Karpas-422 (cell line): ENCODE results near the gene PNPLA1. TPM values are rescaled to one million over a fixed set of nuclear protein-coding genes. Genes with fewer than 3 reads are reported as not detected.

Experiments used
- DNase-seq: peaks from one replicate; pipeline ENCODE4 v3.0.0-alpha.2; 2015
- H2AFZ ChIP-seq: fragments of 200-600 bp; sonication (generic); 2 replicates; pipeline ENCODE4 v1.6.1; 2014; ENCODE audit warnings: antibody characterized with exemption, low read length, mixed read lengths
- H3K27ac ChIP-seq: fragments of 200-600 bp; sonication (generic); 2 replicates; pipeline ENCODE4 v1.5.1; 2014; ENCODE audit warnings: mild to moderate bottlenecking, low read length, moderate library complexity
- H3K27me3 ChIP-seq: fragments of 200-600 bp; sonication (generic); 2 replicates; pipeline ENCODE4 v1.6.1; 2014; ENCODE audit warnings: low read length, mixed read lengths
- H3K36me3 ChIP-seq: fragments of 200-600 bp; sonication (generic); 2 replicates; pipeline ENCODE4 v1.6.1; 2014; ENCODE audit warnings: low read length, mixed read lengths; ENCODE audit not compliant: insufficient read depth
- H3K4me1 ChIP-seq: fragments of 200-600 bp; sonication (generic); 2 replicates; pipeline ENCODE4 v1.6.1; 2014; ENCODE audit warnings: mild to moderate bottlenecking, low read length, mixed read lengths
- H3K4me2 ChIP-seq: fragments of 200-600 bp; sonication (generic); 2 replicates; pipeline ENCODE4 v1.6.1; 2014; ENCODE audit warnings: low read length, low read depth, mild to moderate bottlenecking; ENCODE audit not compliant: poor library complexity, severe bottlenecking
- H3K4me3 ChIP-seq: fragments of 200-600 bp; sonication (generic); 2 replicates; pipeline ENCODE4 v1.5.1; 2014; ENCODE audit warnings: mild to moderate bottlenecking, antibody characterized with exemption, low read length, mixed read lengths
- H3K79me2 ChIP-seq: fragments of 200-600 bp; sonication (generic); 2 replicates; pipeline ENCODE4 v1.6.1; 2014; ENCODE audit warnings: mild to moderate bottlenecking, low read length, mixed read lengths
- H3K9ac ChIP-seq: fragments of 200-600 bp; sonication (generic); 2 replicates; pipeline ENCODE4 v1.6.0; 2014; ENCODE audit warnings: low read length
- H3K9me2 ChIP-seq: fragments of 200-600 bp; sonication (generic), shearing (Covaris generic); replicated peaks from 2 replicates; pipeline ENCODE4 v1.6.0; 2014; ENCODE audit warnings: mild to moderate bottlenecking, low read length, moderate library complexity; ENCODE audit not compliant: insufficient read depth
- H3K9me3 ChIP-seq: fragments of 300-700, 200-600 bp; sonication (generic); 2 replicates; pipeline ENCODE4 v1.6.1; 2014; ENCODE audit warnings: low read length, mixed read lengths
- H4K20me1 ChIP-seq: fragments of 200-600 bp; sonication (generic); 2 replicates; pipeline ENCODE4 v1.6.1; 2014; ENCODE audit warnings: mild to moderate bottlenecking, antibody characterized with exemption, low read length, low read depth; ENCODE audit not compliant: insufficient read depth
- total RNA-seq: library from RNA; depleted of rRNA; stranded (reverse); fragments of >200 nt; shearing (Covaris generic); gene quantifications from 2 replicates; pipeline ENCODE4 v1.2.3, GENCODE V29; 2014; ENCODE audit warnings: low replicate concordance

Gene PNPLA1
- total RNA-seq, 1 experiment from 2014 or later = not detected

DNA sequence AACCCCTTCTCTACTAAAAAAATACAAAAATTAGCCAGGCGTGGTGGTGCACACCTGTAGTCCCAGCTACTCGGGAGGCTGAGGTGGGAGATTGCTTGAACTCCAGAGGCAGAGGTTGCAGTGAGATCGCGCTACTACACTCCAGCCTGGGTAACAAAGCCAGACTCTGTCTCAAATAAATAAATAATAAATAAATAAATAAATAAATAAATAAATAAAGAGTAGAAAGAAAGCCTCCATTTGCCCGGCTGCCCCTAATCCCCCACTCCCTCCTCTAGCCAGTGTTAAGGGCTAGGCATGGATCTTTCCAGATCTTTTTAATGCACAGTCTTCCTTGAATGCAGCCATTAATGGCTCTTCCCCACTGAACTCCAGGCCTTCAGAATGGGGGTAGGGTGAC is 3.2 kb downstream of the PNPLA1 start:
- Histone ChIP-seq H3K4me1 (no peaks in the 10 kb centered on the region), H2AFZ (no peak overlapping the region), H3K9me3 (no peaks in the 10 kb centered on the region), H3K79me2 (no peaks in the 10 kb centered on the region), H3K36me3 (no peaks in the 10 kb centered on the region), H3K4me2 (no peak overlapping the region), H3K9ac (no peak overlapping the region), H4K20me1 (no peaks in the 10 kb centered on the region), H3K4me3 (no peak overlapping the region), H3K27me3 (no peaks in the 10 kb centered on the region), H3K27ac (no peak overlapping the region), H3K9me2 (no peaks in the 10 kb centered on the region)
- DNase-seq = no peak

DNA sequence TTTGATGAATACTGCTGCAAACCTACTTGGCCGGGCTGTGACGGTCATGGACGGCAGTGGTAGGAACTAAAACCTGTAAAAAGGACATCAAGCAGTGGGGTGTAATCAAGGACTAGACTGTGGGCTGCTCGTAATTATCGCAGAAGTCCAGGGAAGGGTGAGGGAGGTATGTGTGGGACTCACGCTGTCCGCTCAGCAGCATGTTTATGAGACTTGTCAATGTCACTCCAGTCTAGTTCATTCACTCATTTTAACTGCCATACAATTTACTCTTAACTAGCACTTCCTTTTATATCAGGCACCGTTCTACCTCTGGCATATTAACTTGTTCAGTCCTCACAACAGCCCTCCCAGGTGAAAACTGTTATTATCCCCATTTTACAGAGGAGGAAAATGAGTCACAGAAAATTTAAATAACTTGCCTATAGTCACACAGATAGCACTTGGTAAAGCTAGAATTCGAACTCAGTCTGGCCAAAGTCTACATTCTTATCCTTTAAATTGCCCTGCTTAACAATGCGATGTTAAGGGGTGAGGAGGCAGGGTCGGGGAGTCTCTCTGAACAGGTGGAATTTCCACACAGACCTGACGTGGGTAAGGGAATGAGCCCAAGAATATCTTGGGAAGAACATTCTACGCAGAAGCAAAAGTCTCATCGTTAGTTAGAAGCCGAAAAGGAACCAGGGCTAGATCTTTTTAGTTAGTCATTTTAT is 4.1 kb downstream of the PNPLA1 start:
- Histone ChIP-seq H3K9ac (no peak overlapping the region), H4K20me1 (no peaks in the 10 kb centered on the region), H3K36me3 (no peaks in the 10 kb centered on the region), H3K9me3 (no peaks in the 10 kb centered on the region), H3K27me3 (no peaks in the 10 kb centered on the region), H3K27ac (no peak overlapping the region), H3K4me1 (no peaks in the 10 kb centered on the region), H3K9me2 (no peaks in the 10 kb centered on the region), H3K4me2 (no peak overlapping the region), H3K79me2 (no peaks in the 10 kb centered on the region), H2AFZ (no peak overlapping the region), H3K4me3 (no peak overlapping the region)
- DNase-seq = no peak

GRCh38 chr6:36276581-36277536 is 7.0 kb downstream of the PNPLA1 start:
- no peaks in the 10 kb centered on the region for H3K79me2 ChIP-seq
- H3K9ac ChIP-seq = no peak overlapping the region
- no peaks in the 10 kb centered on the region for H4K20me1 ChIP-seq
- no peaks in the 10 kb centered on the region for H3K9me2 ChIP-seq
- DNase-seq = no peak
- no peak overlapping the region for H3K4me2 ChIP-seq
- H3K4me3 ChIP-seq = no peak overlapping the region
- no peak overlapping the region for H2AFZ ChIP-seq
- no peak overlapping the region for H3K27ac ChIP-seq
- H3K27me3 ChIP-seq = no peaks in the 10 kb centered on the region
- H3K4me1 ChIP-seq = no peaks in the 10 kb centered on the region; the same call in none of the 2 replicates
- no peaks in the 10 kb centered on the region for H3K9me3 ChIP-seq
- H3K36me3 ChIP-seq = no peaks in the 10 kb centered on the region

GRCh38 chr6:36277946-36278470 is 8.1 kb downstream of the PNPLA1 start:
- H3K79me2 ChIP-seq = no peaks in the 10 kb centered on the region
- no peak overlapping the region for H3K27ac ChIP-seq
- H3K4me3 ChIP-seq = no peak overlapping the region
- no peaks in the 10 kb centered on the region for H3K36me3 ChIP-seq
- H3K4me1 ChIP-seq = no peaks in the 10 kb centered on the region; the same call in none of the 2 replicates
- H3K4me2 ChIP-seq = no peak overlapping the region
- DNase-seq = no peak
- H3K27me3 ChIP-seq = no peaks in the 10 kb centered on the region
- H3K9ac ChIP-seq = no peak overlapping the region
- no peaks in the 10 kb centered on the region for H3K9me2 ChIP-seq
- no peaks in the 10 kb centered on the region for H3K9me3 ChIP-seq
- H4K20me1 ChIP-seq = no peaks in the 10 kb centered on the region
- no peak overlapping the region for H2AFZ ChIP-seq

- no peak overlapping the region for H3K4me2 ChIP-seq
- H2AFZ ChIP-seq = no peak overlapping the region
- no peak overlapping the region for H3K9ac ChIP-seq
- DNase-seq = no peak
- H4K20me1 ChIP-seq = no peaks in the 10 kb centered on the region
- H3K9me2 ChIP-seq = no peaks in the 10 kb centered on the region
- no peaks in the 10 kb centered on the region for H3K79me2 ChIP-seq
- H3K9me3 ChIP-seq = no peaks in the 10 kb centered on the region
- no peak overlapping the region for H3K4me3 ChIP-seq
- no peaks in the 10 kb centered on the region; the same call in none of the 2 replicates for H3K4me1 ChIP-seq
- H3K27me3 ChIP-seq = no peaks in the 10 kb centered on the region
- no peaks in the 10 kb centered on the region for H3K36me3 ChIP-seq
- H3K27ac ChIP-seq = no peak overlapping the region
Measured at GRCh38 chr6:36280467-36280866, 10.6 kb downstream of the PNPLA1 start.

DNA sequence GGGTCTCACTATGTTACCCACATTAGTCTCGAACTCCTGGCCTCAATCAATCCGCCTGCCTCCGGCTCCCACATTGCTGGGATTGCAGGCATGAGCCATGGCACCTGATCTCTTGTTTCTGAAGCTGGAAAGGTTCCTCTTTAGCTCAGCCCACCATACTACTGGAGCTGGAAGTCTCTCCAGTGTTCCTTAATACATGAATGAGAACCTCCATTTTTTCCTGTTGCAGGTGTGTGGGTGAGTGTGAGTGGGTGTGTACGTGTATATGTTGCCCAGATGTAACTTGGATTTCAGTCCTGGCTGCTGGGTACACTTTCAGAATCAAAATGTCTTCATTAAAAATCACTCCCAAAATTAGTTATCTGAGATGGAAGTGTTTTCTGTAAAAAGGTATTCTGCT is 11.1 kb downstream of the PNPLA1 start:
- Histone ChIP-seq H2AFZ (no peak overlapping the region), H3K36me3 (no peaks in the 10 kb centered on the region), H3K9me3 (no peaks in the 10 kb centered on the region), H3K4me3 (no peak overlapping the region), H3K79me2 (no peaks in the 10 kb centered on the region), H3K9me2 (no peaks in the 10 kb centered on the region), H3K4me2 (no peak overlapping the region), H3K27me3 (no peaks in the 10 kb centered on the region), H3K4me1 (no peaks in the 10 kb centered on the region; the same call in none of the 2 replicates), H3K9ac (no peak overlapping the region), H4K20me1 (no peaks in the 10 kb centered on the region), H3K27ac (no peak overlapping the region)
- DNase-seq = no peak

GRCh38 chr6:36283608-36284007 is 13.7 kb downstream of the PNPLA1 start:
- Histone ChIP-seq H3K79me2 (no peaks in the 10 kb centered on the region), H3K9me2 (no peaks in the 10 kb centered on the region), H4K20me1 (no peaks in the 10 kb centered on the region), H3K27ac (no peak overlapping the region), H3K4me3 (no peak overlapping the region), H2AFZ (no peak overlapping the region), H3K4me1 (no peaks in the 10 kb centered on the region; the same call in none of the 2 replicates), H3K27me3 (no peaks in the 10 kb centered on the region), H3K9me3 (no peaks in the 10 kb centered on the region), H3K9ac (no peak overlapping the region), H3K4me2 (no peak overlapping the region), H3K36me3 (no peaks in the 10 kb centered on the region)
- no peak for DNase-seq

GRCh38 chr6:36284359-36284758 is 14.5 kb downstream of the PNPLA1 start:
- no peak overlapping the region for H3K9ac ChIP-seq
- H3K36me3 ChIP-seq = no peaks in the 10 kb centered on the region
- H3K4me1 ChIP-seq = no peaks in the 10 kb centered on the region; the same call in none of the 2 replicates
- H2AFZ ChIP-seq = no peak overlapping the region
- H3K27ac ChIP-seq = no peak overlapping the region
- H3K79me2 ChIP-seq = no peaks in the 10 kb centered on the region
- no peaks in the 10 kb centered on the region for H3K27me3 ChIP-seq
- no peak overlapping the region for H3K4me2 ChIP-seq
- no peaks in the 10 kb centered on the region for H3K9me3 ChIP-seq
- H4K20me1 ChIP-seq = no peaks in the 10 kb centered on the region
- H3K4me3 ChIP-seq = no peak overlapping the region
- DNase-seq = no peak
- H3K9me2 ChIP-seq = no peaks in the 10 kb centered on the region
